Umbilical cord (tissue), 2 donors: ENCODE data around the gene HDAC8. TPM values are rescaled to one million over a fixed set of nuclear protein-coding genes. Genes with fewer than 3 reads are reported as not detected.
A peak's percentile ranks its signal among the peaks of the same experiment; 100 is the strongest.
"Not testable (repeated sequence)": the region's sequence is repeated elsewhere in the genome, so short reads cannot be mapped to it uniquely, and the experiment has no call there.

Experiments
- DNase-seq: peaks from one replicate; pipeline ENCODE4 v3.0.0-alpha.2; 2015; ENCODE audit warnings: low spot score
- total RNA-seq: library from RNA; depleted of rRNA; stranded (reverse); fragments of >200 nt; gene quantifications from one replicate; pipeline ENCODE4 v1.2.3, GENCODE V29; 2014; ENCODE audit warnings: low replicate concordance; ENCODE audit not compliant: insufficient read depth

The HDAC8 gene
- total RNA-seq, 1 donor from 2014 or later = 51.0 TPM

DNA sequence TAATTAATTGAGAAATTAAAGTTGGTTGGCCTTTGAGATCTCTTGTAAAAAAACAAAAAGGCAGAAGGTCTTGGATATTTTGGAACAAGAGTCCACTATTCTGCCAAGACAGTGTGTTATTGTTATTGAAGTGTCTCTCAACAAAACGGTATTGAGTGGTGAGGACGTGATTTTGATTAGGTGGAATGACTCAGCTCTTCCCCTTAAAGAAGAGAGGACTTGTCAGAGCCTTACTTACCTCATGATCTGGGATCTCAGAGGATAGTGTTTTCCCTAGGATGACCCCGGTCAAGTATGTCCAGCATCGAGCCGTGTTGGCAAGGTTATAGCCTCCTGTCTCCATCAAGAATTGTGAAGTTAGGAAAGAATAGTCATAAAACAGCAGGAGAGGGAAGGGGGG, 110.9 kb downstream of the HDAC8 start:
- no peak for DNase-seq

DNA sequence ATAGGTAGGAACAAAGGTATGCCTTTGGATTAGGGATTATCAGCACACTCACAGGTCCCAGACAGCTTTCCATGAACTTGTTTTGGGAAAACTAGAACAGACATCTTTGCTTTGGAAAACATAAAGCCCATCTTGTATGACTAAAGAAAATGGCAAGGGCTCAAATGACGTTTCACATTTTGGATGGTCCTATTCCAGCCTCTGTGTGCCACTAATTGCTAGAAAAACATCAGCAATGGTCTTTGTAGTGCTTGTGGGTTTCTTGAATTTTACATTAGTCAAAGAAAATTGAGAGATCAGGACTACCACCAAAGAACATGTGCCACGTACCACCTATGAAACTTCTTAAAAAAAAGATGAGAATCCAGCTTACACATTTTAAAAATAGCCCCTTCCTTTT, 111.4 kb downstream of the HDAC8 start:
- no peak for DNase-seq

DNA sequence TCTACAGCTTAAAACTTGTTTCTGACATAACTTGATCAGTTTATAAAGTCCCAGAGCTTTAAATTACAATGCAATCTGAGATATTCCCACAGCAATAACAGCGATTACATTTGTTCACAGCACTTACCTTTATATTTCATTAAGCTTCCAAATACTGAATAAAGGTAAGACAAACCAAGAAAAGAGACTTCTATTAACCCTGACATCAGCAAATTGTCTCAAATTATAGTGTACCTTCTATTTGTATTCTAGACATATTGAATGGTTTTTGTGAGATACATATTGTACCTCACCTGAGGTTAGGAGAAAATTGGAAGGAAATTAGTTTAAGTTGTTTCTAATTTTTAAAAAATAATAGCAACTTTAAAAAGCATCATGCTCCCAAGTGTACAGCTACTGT, 111.9 kb downstream of the HDAC8 start:
- DNase-seq = no peak

DNA sequence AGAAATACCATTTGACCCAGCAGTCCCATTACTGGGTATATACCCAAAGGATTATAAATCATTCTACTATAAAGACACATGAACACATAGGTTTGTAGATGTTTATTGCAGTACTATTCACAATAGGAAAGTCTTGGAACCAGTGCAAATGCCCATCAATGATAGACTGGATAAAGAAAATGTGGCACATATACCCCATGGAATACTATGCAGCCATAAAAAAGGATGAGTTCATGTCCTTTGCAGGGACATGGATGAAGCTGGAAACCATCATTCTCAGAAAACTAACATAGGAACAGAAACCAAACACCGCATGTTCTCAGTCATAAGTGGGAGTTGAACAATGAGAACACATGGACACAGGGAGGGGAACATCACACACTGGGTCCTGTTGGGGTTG, 123.6 kb downstream of the HDAC8 start:
- not testable (repeated sequence) for DNase-seq

DNA sequence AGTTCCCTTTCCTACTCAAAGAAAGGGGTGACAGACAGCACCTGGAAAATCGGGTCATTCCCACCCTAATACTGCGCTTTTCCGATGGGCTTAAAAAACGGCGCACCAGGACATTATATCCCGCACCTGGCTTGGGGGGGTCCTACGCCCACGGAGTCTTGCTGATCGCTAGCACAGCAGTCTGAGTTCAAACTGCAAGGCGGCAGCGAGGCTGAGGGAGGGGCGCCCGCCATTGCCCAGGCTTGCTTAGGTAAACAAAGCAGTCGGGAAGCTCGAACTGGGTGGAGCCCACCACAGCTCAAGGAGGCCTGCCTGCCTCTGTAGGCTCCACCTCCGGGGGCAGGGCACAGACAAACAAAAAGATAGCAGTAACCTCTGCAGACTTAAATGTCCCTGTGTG, 131.9 kb downstream of the HDAC8 start:
- DNase-seq = not testable (repeated sequence)

DNA sequence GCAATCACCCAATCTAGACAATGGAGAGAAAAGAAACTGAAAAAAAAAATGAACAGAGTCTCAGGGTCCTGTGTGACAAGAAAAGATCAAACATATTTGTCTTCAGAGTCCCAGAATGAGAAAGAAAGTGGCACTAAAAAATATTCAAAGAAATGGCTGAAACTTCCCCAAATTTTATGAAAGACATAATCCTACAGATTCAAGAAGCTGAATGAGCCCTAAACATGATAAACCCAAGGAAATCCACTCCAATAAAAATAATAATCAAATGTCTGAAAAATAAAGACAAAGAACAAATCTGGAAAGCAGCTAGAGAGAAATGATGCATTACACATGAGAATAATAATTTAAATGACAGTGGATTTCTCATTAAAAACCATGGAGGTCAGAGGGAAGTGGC, 136.6 kb downstream of the HDAC8 start:
- DNase-seq = no peak

DNA sequence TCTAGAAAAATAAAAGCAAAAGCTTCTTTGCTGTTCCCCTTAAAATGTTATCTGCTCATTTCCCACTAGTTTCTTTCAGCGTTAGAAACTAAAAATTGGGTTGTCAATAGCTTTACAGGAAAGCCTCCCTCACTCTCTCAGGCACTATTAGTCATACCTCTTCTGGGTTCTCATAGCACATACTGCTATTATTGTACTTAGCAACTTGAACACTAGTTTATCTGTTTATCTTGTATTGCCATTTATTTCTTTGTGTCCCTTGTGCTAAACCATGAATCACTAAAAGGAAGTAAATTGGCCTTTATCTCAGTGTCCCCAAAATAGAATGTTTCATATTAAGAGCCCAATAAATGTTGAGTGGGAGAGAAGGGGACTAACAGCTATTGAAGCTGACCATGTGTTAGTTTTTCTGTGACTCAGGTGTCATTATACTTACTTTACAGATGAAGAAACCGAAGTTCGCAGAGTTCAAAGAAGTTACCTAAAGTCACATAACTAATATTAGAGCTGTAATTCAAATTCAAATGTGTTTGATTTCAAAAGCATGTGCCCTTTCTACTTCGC, 142.2 kb downstream of the HDAC8 start:
- DNase-seq = no peak

DNA sequence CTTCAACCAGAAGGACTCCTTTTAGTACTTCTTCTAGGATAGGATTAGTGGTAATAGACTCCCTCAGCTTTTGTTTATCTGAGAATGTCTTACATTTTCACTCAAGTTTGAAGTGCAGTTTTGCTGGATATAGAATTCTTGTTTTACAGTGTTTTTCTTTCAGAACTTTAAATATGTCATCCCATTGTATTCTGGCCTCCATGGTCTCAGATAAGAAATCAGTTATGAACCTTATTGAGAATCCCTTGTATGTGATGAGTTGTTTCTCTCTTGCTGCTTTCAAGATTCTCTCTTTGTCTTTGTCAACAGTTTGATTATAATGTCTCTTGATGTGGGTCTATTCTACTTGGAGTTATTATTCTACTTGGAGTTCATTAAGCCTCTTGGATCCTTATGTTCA, 150.8 kb downstream of the HDAC8 start:
- DNase-seq = no peak

DNA sequence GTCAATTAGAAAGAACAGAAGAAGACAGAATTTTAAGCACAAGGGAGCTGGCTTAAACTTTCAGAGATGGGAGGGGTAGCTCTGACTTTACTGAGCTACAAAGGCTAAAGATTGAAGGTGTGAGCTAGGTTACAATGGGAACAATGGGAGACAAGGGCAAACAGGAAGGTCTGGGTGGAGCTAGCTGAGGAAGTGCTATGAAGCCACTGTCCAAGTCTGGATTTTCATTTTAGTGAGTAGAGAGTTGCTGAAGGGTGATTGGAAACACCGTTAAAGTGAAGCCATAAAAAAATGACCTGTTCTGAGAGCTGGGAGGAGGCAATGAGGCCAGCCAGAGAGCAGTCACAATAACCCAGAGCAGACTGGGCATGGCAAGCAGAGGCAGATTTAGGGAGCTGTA, 162.7 kb downstream of the HDAC8 start:
- no peak for DNase-seq

DNA sequence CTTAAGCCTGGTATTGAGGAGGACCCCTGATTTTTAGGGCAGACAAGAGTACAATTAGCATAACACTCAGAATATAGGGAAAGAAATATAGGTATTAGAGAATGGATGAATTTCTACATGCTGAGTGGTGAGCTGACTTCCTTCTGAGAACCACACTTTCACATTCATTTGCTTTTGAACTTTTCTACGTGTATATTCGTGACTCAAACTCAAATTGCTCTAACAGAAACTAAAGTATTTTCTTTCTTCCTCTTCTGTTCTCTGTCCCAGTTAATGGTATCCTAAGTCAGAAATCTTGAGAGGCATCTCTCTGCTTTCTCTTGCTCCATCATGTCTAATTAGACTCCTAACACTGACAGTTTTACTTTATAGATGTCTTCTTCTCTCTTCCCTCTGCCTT, 163.8 kb downstream of the HDAC8 start:
- DNase-seq = no peak

DNA sequence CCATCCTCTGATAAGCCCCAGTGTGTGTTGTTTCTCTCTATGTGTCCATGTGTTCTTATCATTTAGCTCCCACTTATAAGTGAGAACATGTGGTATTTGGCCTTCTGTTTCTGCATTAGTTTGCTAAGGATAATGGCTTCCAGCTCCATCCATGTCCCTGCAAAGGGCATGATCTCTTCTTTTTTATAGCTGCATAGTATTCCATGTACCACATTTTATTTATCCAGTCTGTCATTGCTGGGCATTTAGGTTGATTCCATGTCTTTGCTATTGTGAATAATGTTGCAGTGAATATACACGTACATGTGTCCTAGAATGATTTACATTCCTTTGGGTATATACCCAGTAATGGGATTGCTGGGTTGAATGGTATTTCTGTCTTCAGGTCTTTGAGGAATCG, 167.5 kb downstream of the HDAC8 start:
- DNase-seq = not testable (repeated sequence)

DNA sequence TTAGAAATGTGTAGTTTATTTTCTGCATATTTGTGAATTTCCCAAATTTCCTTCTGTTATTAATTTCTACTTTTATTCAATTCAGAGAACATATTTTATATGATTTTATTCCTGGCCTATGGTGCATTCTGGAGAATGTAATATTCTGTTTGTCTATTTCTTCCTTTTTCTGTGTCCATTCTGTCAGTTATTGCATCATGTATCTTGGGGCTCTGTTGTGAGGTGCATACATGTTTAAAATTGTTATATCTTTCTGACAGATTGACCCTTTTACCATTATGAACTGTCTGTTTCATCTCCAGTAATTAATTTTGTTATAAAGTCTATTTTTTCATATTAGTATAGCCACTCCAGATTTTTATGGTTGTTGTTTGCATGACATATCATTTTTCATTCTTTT, 170.0 kb downstream of the HDAC8 start:
- DNase-seq = no peak

DNA sequence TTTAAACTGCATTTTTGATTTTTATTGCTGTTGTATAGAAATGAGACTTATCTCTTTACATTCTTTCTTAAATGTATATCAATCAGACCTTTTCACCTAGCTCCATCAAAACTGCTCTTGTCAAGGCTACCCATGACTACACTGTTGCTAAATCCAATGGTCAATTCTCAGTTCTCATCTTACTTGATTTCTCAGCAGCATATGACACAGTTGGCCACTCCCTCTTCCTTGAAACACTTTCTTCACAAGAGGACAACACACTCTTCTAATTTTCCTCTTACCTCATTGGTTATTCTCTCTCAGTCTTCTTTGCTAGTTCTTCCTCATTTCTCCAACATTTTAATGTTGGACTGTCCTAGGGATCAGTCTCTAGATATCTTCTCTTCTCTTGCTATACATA, 172.8 kb downstream of the HDAC8 start:
- no peak for DNase-seq

DNA sequence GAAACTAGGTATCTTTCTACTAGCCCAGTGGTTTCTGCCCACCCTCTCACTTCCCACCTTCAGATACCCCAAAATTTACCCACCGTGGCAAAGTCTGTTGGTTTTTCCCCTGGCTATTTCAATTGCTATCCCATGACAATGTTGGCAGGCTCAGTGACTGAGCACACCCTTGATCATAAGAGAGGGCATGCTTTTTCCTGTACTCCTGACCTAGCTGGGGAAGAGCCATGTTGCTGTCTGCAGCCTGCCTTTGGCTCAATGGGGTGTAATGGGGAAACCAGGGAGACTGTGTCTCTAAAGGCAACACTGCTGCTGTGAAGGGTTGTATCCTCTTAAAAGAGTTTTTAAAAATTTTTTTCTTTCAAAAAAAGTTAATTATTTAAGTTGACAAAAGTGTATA, 176.5 kb downstream of the HDAC8 start:
- no peak for DNase-seq

DNA sequence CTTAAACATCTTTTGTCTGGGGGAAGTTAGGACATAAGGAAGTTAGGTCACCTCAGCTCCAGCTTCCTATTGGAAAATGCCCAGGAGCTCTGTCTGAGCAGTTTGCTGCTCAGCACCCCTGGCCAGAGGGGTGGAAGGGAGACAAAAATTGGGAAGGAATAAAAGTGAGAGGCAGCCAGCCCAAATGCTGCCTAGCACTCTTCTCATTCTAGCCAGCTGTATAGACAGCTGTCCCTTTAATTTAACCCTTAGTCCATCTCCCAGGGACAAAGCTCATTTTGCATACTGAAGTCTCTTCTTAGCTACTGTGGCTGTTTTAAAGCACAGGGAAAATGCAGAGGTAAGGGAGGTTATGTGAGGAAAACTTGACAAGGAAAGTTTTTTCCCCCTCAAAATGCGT, 177.4 kb downstream of the HDAC8 start:
- no peak for DNase-seq

DNA sequence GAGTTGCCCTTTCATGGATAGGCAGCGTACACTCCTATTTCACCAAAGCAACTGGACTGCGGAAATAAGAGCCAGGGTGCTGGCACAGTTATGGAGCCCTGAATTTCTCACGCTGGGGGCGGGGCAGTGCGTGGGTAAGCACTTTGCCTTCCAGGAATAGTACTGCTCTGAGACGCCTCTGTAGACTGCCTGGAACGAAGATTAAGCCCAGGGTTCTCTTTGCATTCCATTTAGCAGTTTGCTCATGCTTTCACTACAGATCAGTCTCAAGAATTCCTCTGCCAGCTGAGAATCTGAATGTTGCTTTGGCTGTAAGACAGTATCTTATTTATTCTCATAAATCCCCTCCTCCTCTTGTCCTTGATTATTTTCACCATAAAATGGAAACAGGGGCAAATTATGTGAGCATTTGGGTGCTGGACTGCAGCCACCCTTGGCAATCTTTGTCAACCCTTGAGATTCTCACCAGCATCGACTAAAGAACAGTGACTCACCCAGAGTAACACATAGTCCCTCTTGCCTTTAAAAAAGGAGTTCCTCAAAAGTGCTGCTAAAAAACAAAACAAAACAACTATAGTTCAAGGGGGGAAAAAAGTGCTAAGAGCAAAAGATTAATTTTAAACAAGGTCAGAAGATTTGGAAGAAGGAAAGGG, 178.0 kb downstream of the HDAC8 start:
- peak; percentile 44 for DNase-seq

DNA sequence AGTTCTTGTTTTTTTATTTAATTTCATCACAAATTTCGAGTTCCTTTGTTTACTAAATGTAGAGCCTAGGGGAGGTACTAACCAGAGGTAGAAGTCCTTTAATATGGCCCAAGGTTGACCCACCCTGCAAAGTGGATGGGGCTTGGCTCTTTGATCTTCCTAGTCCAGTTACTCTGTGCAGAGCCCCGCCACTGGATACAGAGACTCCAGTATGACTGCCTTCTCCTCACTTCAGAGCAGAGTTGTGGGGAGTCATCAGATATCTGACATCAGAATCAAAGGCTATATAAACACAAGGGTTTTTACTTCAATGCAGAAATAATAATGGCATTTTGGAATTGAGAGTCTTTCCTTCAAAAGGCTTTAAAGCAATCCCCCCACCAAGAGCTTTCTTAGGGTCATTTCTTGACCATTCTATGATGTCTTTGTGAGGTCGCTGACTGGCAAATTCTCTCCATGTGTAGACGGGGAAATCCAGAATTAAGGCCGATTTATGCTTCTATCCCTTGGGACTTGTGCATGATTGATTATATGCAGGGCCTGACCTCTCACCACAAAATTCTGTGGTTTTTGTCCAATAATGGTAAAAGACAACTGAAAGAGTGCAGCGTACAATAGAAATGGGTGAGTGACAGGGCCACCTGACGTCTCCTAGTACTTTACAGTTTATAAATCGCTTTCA, 178.7 kb downstream of the HDAC8 start:
- no peak for DNase-seq

DNA sequence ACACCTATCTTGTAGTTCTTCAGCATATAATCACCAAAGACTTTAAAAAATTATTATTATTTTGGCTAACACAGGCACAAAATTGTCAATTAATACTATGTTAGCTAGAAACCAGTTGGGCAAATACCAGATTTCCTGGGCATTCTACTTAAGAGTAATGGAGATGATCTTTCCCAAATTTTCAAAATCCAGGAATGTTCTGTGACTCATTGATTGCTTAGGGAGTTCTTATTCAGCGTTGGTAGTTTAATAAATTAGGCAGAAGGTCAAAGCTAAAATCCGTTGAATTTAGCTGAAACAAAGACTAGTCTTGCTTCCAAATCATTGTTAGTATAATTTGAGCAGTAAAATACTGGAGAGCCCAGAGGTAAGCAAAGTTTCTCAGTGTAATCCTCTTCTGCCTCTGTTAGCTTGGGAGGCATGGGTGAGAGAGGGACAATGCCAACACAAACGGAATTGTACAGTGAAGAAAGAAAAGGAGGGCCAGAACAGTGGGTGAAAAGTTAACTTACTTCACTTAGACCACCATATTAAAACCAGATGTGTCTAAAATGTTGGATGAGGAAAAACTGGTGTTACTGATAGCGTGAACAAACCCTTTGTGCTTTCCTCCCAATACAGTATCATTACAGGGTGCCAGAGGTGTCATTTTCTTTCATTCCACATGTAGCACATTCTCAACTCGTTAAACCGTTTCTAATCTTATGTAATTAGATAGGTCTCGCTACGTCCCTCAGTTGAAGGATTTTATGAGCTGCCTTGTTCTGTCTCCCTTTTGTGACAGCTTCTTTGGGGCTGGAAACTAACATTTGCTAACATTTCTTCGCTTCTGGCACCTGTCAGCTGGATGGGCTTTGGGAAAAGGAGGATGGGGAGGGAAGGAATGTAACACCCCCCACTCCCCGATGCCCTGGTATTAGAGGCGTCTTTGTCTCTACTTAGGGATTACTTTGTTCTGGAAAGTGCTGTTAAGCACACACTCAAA, 179.5 kb downstream of the HDAC8 start:
- DNase-seq = no peak

DNA sequence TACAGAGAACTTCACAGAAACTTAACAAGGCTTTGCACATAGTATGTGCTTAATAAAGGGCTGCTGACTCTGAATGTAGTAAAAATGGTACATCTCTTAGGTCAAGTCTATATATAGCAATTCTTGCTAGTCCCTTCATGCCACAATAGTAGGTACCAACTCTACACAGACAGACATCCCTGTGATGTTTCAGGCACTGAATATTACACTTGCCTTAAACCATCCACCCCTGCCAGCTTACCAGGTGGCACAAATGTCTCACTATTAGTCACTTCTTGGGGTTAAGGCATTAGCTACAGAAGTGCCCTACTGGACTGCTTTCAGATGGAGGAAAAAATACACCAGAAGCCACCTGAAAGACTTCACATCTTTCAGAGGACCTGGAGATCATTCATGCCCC, 180.6 kb downstream of the HDAC8 start:
- DNase-seq = no peak

DNA sequence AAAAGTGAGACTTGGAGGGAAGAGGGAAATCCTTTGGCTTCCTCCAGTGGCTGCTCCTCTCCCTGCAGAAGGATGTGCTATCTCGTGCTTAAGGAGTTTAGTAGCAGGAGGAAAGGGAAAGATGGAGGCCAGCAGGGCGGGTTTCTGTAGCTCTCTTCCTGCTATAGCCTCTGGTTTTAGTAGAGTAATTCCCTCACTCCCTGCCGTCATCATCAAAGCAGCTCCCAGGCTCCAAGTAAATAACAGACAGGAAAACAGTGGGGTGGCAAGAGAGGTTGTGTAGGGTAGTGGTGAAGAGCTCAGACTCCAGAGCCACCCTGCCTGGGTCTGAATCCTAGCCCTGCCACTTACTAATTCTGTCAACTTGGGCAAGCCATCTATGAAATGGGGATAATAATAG, 185.4 kb downstream of the HDAC8 start:
- no peak for DNase-seq

DNA sequence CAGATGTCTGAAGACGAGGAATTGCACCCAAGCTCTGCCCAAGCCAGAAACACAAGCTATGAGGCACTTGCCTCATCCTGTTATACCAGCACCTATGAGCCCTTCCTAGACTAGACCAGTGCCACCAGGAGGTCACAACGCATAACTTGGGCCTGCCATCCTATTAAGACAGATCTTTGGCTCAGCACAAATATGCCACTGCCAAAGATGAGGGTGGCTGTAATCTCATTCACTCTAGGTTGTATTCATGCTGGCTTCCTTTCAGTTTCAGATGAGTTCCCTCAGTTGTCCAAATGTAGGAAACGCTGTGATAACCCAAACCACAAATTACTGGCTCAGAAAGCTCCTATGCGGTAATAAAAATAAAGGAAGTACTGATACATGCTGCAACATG, 190.4 kb downstream of the HDAC8 start:
- DNase-seq = no peak
